CD4-positive, alpha-beta T cell (primary cell): ENCODE measurements around the gene SRRM1. TPM values are rescaled to one million over a fixed set of nuclear protein-coding genes. Genes with fewer than 3 reads are reported as not detected.

Experiments
- ATAC-seq: fragments of 200-7000 bp; cut with Tn5 transposase; one replicate; pipeline ENCODE4 v1.10.0; 2022; ENCODE audit warnings: mild to moderate bottlenecking; ENCODE audit not compliant: poor library complexity
- CTCF ChIA-PET: fragments of 350-600 bp; sonication (Branson Sonifier 250); formaldehyde crosslinking; loops from one replicate; lab custom pipeline; 2021; ENCODE audit warnings: antibody characterized with exemption, inconsistent platforms; lab: Charles Lee
- POLR2A ChIA-PET: fragments of 350-600 bp; sonication (Branson Sonifier 250); formaldehyde crosslinking; loops from one replicate; lab custom pipeline; 2021; ENCODE audit warnings: antibody characterized with exemption, inconsistent platforms; lab: Charles Lee
- DNase-seq, 14 experiments: peaks; one replicate each; pipeline ENCODE4 v3.0.0-alpha.2; 2013 to 2020; ENCODE audit warnings: mixed read lengths in 2 of 14
- H3K27ac ChIP-seq, 2 donors: one replicate each; pipeline versions ENCODE4 v1.5.1 to v1.7.0; 2013; ENCODE audit warnings: low read length in 2 of 2, low read depth in 1 of 2, mild to moderate bottlenecking in 1 of 2
- H3K27me3 ChIP-seq, 2 experiments: 1 replicate in 1 of 2; 2 replicates in 1 of 2; pipeline versions ENCODE4 v1.6.1 to v1.7.0; 2013; ENCODE audit warnings: low read length in 2 of 2, control low read depth in 1 of 2, mild to moderate bottlenecking in 1 of 2, moderate library complexity in 1 of 2; ENCODE audit not compliant: insufficient read depth in 2 of 2, control insufficient read depth in 1 of 2
- H3K36me3 ChIP-seq: one replicate; pipeline ENCODE4 v1.6.1; 2013; ENCODE audit warnings: low read length, control low read depth; ENCODE audit not compliant: insufficient read depth
- H3K4me1 ChIP-seq: one replicate; pipeline ENCODE4 v1.6.1; 2013; ENCODE audit warnings: low read length, control low read depth; ENCODE audit not compliant: insufficient read depth
- H3K4me3 ChIP-seq: one replicate; pipeline ENCODE4 v1.5.1; 2013; ENCODE audit warnings: mild to moderate bottlenecking, low read length, moderate library complexity
- H3K9me3 ChIP-seq, 2 experiments: 1 replicate in 1 of 2; 2 replicates in 1 of 2; pipeline versions ENCODE4 v1.6.1 to v1.7.0; 2013; ENCODE audit warnings: low read length in 2 of 2, mild to moderate bottlenecking in 2 of 2, control low read depth in 1 of 2, moderate library complexity in 1 of 2; ENCODE audit not compliant: control insufficient read depth in 1 of 2, insufficient read depth in 1 of 2
- H3K27ac Mint-ChIP-seq: one replicate; pipeline ENCODE4 v1.8.0; 2020; ENCODE audit warnings: mixed read lengths
- H3K27me3 Mint-ChIP-seq: one replicate; pipeline ENCODE4 v1.8.0; 2021; ENCODE audit warnings: mixed read lengths
- H3K36me3 Mint-ChIP-seq: one replicate; pipeline ENCODE4 v1.8.0; 2021; ENCODE audit warnings: low read depth, mixed read lengths
- H3K4me1 Mint-ChIP-seq: one replicate; pipeline ENCODE4 v1.8.0; 2021; ENCODE audit warnings: low read depth, mixed read lengths
- H3K4me3 Mint-ChIP-seq: one replicate; pipeline ENCODE4 v1.8.0; 2020; ENCODE audit warnings: mild to moderate bottlenecking, mixed read lengths
- H3K9me3 Mint-ChIP-seq: one replicate; pipeline ENCODE4 v1.8.0; 2020; ENCODE audit warnings: mixed read lengths
- CTCF ChIP-seq: fragments of 200-600 bp; IDR thresholded peaks from one replicate; pipeline ENCODE4 v1.8.0; 2022; ENCODE audit warnings: antibody characterized with exemption, mild to moderate bottlenecking
- intact Hi-C, 2 experiments: fragments of 100-400 bp; cut with DNase I in 1 of 2; cut with micrococcal nuclease in 1 of 2; formaldehyde crosslinking; loops; one replicate each; pipeline versions ENCODE4 v1.15.1 to v1.9.0; 2023 to 2025; cut with DNase I, micrococcal nuclease
- total RNA-seq, 174 experiments: library from RNA in 2 of 174; stranded (reverse) in 2 of 174; gene quantifications; one replicate each; pipeline ENCODE4 v1.2.3 and lab custom pipeline; 2021 to 2026

The SRRM1 gene
- total RNA-seq, 2 experiments from 2014 or later: 338 to 360 TPM

- Histone ChIP-seq H3K36me3 (no peaks in the 10 kb centered on the region), H3K9me3 (no peaks in the 10 kb centered on the region), H3K27ac (no peak overlapping the region), H3K4me3 (no peak overlapping the region), H3K4me1 (no peaks in the 10 kb centered on the region), H3K27me3 (no peaks in the 10 kb centered on the region)
- no peak for TF ChIP-seq CTCF
- no peaks in the 10 kb centered on the region for H3K9me3 Mint-ChIP-seq
- CTCF ChIA-PET: no interaction called here
- no peaks in the 10 kb centered on the region for H3K36me3 Mint-ChIP-seq
- POLR2A ChIA-PET: no interaction called here
- ATAC-seq (no peak), DNase-seq (no peak)
- intact Hi-C loops: no loop called here
- no peaks in the 10 kb centered on the region for H3K27me3 Mint-ChIP-seq
- H3K27ac Mint-ChIP-seq: no peak overlapping the region
- no peak overlapping the region for H3K4me3 Mint-ChIP-seq
- no peaks in the 10 kb centered on the region for H3K4me1 Mint-ChIP-seq
Observed at GRCh38 chr1:24609949-24610517, 33.1 kb upstream of the SRRM1 start.

GRCh38 chr1:24619376-24619775 lies 23.7 kb upstream of the SRRM1 start:
- TF ChIP-seq CTCF: no peak
- no peaks in the 10 kb centered on the region for H3K27me3 ChIP-seq
- Mint-ChIP-seq H3K27ac (no peak overlapping the region), H3K4me1 (no peaks in the 10 kb centered on the region), H3K9me3 (no peaks in the 10 kb centered on the region), H3K4me3 (no peak overlapping the region), H3K36me3 (no peaks in the 10 kb centered on the region), H3K27me3 (peaks cover 34% of the 10 kb centered on the region)
- ATAC-seq (no peak), DNase-seq (no peak)
- no peak overlapping the region for H3K27ac ChIP-seq
- no peak overlapping the region for H3K4me3 ChIP-seq
- no peaks in the 10 kb centered on the region for H3K4me1 ChIP-seq
- no peaks in the 10 kb centered on the region for H3K36me3 ChIP-seq
- ChIA-PET CTCF (no interaction called here), POLR2A (no interaction called here)
- no peaks in the 10 kb centered on the region for H3K9me3 ChIP-seq
- intact Hi-C loops: no loop called here

GRCh38 chr1:24620678-24621077 lies 22.4 kb upstream of the SRRM1 start:
- no peaks in the 10 kb centered on the region for H3K9me3 ChIP-seq
- Mint-ChIP-seq H3K27ac (no peak overlapping the region), H3K36me3 (no peaks in the 10 kb centered on the region), H3K4me1 (no peaks in the 10 kb centered on the region), H3K27me3 (peaks cover 31% of the 10 kb centered on the region), H3K9me3 (no peaks in the 10 kb centered on the region), H3K4me3 (no peak overlapping the region)
- no peak overlapping the region for H3K27ac ChIP-seq
- no peaks in the 10 kb centered on the region for H3K4me1 ChIP-seq
- TF ChIP-seq CTCF: no peak
- H3K27me3 ChIP-seq: no peaks in the 10 kb centered on the region
- POLR2A ChIA-PET: no interaction called here
- DNase-seq: no peak
- H3K4me3 ChIP-seq: no peak overlapping the region
- CTCF ChIA-PET: no interaction called here
- H3K36me3 ChIP-seq: no peaks in the 10 kb centered on the region
- intact Hi-C loops: no loop called here
- no peak for ATAC-seq
